ENCODE results near the gene ABCA7. TPM values are rescaled to one million over a fixed set of nuclear protein-coding genes. Genes with fewer than 3 reads are reported as not detected.

ABCA7 gene
- total RNA-seq, 2 experiments from 2014 or later, result 75.9 to 87.5 TPM

DNA sequence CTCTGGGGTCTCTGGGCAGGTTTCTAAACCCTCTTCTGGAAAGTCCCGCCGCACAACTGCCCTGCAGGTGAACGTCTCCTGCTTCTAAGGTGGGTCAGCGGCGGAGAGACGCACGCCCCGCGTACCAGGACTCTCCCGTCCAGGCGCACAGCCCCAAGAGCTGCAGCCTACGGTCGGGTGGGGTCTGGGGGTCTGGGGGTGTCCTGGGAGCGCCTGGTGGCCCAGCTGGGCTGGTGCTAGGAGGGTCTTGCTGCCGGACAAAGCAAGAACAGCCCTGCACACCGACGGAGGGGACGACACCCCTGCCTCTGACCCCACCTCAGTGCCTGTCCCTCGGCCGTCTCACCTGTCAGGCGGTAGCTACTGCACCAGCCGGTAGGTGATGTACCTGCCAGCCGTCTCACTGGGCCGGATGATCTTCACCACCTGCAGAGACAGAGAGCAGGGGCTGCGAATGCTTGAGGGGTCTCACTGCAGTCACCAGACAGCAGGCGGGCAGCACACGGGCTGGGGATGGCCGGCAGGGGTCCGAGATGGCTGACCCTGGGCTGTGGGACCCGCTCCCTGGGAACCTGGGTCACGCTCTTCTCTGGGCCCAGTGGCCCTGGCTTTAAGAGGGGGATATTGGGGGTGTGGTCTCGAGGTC is 49.3 kb downstream of the ABCA7 start:
- POLR2A ChIA-PET, result interaction anchor here (0.6 to 1.0 kb wide), 2 partner anchors 9 to 21 kb away, joined by 3 read pairs; no protein-coding TSS in a partner anchor
- Mint-ChIP-seq H3K4me3 (peak overlapping the region; percentile 22), H3K9me3 (no peaks in the 10 kb centered on the region), H3K27me3 (no peaks in the 10 kb centered on the region), H3K36me3 (ENCODE audit: low read depth) (peaks cover 39% of the 10 kb centered on the region), H3K27ac (peak overlapping the region; percentile 72), H3K4me1 (peaks cover 53% of the 10 kb centered on the region)
- no peak for DNase-seq
- CTCF ChIA-PET, result interaction anchor here (0.9 to 2.9 kb wide), 7 partner anchors 8 to 155 kb away, joined by 3 to 9 read pairs (median 3); partner anchors contain the start of gene ARHGAP45

DNA sequence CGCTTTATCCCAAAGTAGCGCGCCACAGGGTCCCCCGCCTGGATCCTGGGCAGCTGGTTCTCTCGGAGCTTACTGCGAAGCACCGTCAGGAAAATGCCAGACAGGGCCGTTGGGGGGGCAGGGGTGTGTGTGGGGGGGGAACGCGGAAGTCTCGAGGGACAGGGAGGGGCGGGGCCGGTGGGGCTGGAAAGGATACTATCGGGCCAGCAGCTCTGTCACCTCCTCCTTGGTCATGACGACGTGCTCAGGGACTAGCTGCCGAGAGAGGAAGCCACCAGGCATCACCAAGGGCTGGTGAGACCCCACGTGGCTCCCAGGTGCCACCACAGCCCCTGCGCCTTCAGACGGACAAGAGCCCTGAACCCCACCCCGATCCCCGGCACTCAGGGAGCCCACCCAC is 50.0 kb downstream of the ABCA7 start:
- CTCF ChIA-PET, result interaction anchor here (0.9 to 2.4 kb wide), 4 partner anchors 10 to 155 kb away, joined by 3 to 8 read pairs (median 4); partner anchors contain the start of gene ARHGAP45

GRCh38 chr19:1090731-1091543 is 51.0 kb downstream of the ABCA7 start:
- Mint-ChIP-seq H3K27me3 (no peaks in the 10 kb centered on the region), H3K4me3 (no peak overlapping the region), H3K9me3 (no peaks in the 10 kb centered on the region), H3K36me3 (ENCODE audit: low read depth) (peaks cover 25% of the 10 kb centered on the region), H3K27ac (no peak overlapping the region), H3K4me1 (peaks cover 50% of the 10 kb centered on the region)
- no peak for DNase-seq
- POLR2A ChIA-PET, result no interaction called here
- CTCF ChIA-PET, result interaction anchor here (1.0 to 1.9 kb wide), 3 partner anchors 11 to 26 kb away, joined by 3 to 6 read pairs (median 3); no protein-coding TSS in a partner anchor

More for the DNA sequence above, 50.0 kb downstream of the ABCA7 start:
- H3K4me3 Mint-ChIP-seq, result no peak overlapping the region
- H3K36me3 Mint-ChIP-seq (ENCODE audit: low read depth), result peaks cover 33% of the 10 kb centered on the region
- H3K9me3 Mint-ChIP-seq, result no peaks in the 10 kb centered on the region
- peaks cover 50% of the 10 kb centered on the region for H3K4me1 Mint-ChIP-seq
- H3K27me3 Mint-ChIP-seq, result no peaks in the 10 kb centered on the region
- H3K27ac Mint-ChIP-seq, result no peak overlapping the region
- no peak for DNase-seq
- POLR2A ChIA-PET, result interaction anchor here (0.6 kb wide), 1 partner anchor 22 kb away, joined by 3 read pairs; no protein-coding TSS in a partner anchor

DNA sequence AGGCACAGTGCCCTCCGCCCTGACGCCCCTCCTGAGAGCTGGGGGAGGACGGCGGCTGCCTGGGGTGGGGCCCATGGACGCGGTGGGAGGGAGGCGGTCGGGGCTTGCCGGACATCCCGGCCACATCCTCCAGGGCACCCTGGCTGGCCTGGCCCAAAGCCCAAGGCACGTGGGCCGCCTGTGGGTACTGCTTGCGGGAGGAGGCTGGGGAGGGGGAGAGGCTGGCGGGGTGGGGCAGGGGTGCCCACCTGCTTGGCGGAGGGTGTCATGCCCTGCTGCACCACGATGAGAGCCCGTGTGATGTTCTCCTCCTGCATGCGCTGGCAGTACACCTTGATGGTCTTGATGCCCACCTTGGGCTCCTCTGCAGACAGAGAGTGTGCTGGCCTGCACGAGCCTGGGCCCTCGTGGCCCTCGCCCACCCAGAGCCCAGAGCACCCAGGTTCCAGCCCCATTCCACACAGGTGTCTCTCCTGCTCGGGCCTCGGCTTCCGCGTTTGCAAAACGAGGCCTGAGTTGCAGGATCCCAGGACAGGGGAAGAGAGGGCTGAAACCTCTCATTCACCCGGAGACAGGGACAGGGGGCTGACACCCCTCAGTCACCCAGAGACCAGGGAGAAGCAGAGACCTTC is 51.8 kb downstream of the ABCA7 start:
- Mint-ChIP-seq H3K4me3 (no peak overlapping the region), H3K27me3 (no peaks in the 10 kb centered on the region), H3K9me3 (no peaks in the 10 kb centered on the region), H3K27ac (no peak overlapping the region), H3K36me3 (ENCODE audit: low read depth) (peaks cover 21% of the 10 kb centered on the region), H3K4me1 (peaks cover 51% of the 10 kb centered on the region)
- CTCF ChIA-PET, result interaction anchor here (1.1 kb wide), 1 partner anchor 11 kb away, joined by 3 read pairs; no protein-coding TSS in a partner anchor
- POLR2A ChIA-PET, result no interaction called here
- no peak for DNase-seq

DNA sequence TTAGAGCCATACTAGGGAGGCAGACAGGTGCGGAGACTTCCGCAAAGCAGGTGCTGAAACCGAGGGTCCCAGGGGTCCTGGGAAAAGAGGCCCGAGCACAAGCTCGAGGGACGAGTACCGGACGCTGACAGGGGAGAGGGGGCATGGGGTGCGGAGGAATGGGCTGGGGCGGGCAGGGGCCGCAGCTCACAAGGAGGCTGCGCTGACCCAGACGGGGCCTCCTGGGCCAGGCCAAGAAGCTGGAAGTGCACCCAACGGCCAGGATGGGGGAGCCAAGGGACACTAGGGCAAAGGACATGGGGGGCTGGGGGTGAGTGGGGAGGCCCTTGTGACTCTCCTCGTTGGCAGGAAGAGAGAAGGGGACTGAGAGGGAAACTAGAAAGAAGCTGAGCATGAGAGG is 53.4 kb downstream of the ABCA7 start:
- DNase-seq, result no peak
- ChIA-PET CTCF (interaction anchor here (0.8 to 2.2 kb wide), 6 partner anchors 28 to 151 kb away, joined by 3 to 8 read pairs (median 4); partner anchors contain the start of gene CNN2), POLR2A (no interaction called here)
- Mint-ChIP-seq H3K4me1 (peaks cover 46% of the 10 kb centered on the region), H3K36me3 (ENCODE audit: low read depth) (peaks cover 14% of the 10 kb centered on the region), H3K27me3 (no peaks in the 10 kb centered on the region), H3K27ac (peak overlapping the region; percentile 9), H3K4me3 (peak overlapping the region; percentile 92), H3K9me3 (no peaks in the 10 kb centered on the region)

DNA sequence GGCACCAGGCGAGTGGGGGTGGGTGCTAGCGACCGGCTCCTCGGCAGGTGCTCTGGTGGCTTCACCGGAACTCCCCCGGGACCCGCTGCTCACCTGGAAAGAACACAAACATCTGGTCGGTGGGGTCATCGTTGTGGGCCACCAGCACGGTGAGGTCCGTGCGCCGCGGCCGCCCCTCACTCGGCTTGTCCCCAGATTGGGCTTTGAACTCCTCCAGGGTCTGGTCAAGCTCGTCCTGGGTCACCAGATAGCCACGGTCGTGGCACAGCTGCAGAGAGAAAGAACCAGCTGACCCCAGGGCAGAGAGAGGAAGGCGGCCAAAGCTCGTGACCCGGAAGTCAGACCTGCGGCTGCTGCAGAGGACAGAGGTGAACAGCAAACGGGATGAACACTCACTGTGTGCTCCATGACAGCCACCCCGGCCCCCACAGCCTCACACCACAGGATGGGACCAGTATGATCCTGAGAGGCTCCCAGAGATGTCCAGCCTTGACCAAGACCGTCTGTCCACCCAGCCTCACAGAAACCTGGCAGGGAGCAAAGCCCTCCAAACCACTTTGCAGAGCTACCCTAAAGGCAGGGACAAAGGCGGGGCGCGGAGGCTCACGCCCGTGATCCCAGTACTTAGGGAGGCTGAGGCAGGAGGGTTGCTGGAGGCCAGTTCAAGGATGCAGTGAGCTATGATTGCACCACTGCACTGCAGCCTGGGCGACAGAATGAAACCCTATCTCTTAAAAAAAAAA is 54.1 kb downstream of the ABCA7 start:
- Mint-ChIP-seq H3K27ac (peak overlapping the region; percentile 71), H3K9me3 (peaks cover 3% of the 10 kb centered on the region), H3K4me1 (peaks cover 48% of the 10 kb centered on the region), H3K27me3 (no peaks in the 10 kb centered on the region), H3K36me3 (ENCODE audit: low read depth) (peaks cover 12% of the 10 kb centered on the region), H3K4me3 (peak overlapping the region; percentile 92)
- ChIA-PET POLR2A (no interaction called here), CTCF (interaction anchor here (0.8 to 2.2 kb wide), 9 partner anchors 18 to 1211 kb away, joined by 3 to 8 read pairs (median 3); partner anchors contain the start of gene CNN2)
- no peak for DNase-seq

- H3K4me3 Mint-ChIP-seq, result peak overlapping the region; percentile 92
- CTCF ChIA-PET, result interaction anchor here (0.7 to 2.2 kb wide), 8 partner anchors 14 to 1210 kb away, joined by 3 to 8 read pairs (median 4); partner anchors contain the start of gene CNN2
- H3K27me3 Mint-ChIP-seq, result no peaks in the 10 kb centered on the region
- H3K36me3 Mint-ChIP-seq (ENCODE audit: low read depth), result peaks cover 15% of the 10 kb centered on the region
- DNase-seq, result no peak
- H3K27ac Mint-ChIP-seq, result peak overlapping the region; percentile 71
- peaks cover 53% of the 10 kb centered on the region for H3K4me1 Mint-ChIP-seq
- peaks cover 5% of the 10 kb centered on the region for H3K9me3 Mint-ChIP-seq
- POLR2A ChIA-PET, result no interaction called here
These were observed 54.7 kb downstream of the ABCA7 start for GRCh38 chr19:1094655-1094977.

DNA sequence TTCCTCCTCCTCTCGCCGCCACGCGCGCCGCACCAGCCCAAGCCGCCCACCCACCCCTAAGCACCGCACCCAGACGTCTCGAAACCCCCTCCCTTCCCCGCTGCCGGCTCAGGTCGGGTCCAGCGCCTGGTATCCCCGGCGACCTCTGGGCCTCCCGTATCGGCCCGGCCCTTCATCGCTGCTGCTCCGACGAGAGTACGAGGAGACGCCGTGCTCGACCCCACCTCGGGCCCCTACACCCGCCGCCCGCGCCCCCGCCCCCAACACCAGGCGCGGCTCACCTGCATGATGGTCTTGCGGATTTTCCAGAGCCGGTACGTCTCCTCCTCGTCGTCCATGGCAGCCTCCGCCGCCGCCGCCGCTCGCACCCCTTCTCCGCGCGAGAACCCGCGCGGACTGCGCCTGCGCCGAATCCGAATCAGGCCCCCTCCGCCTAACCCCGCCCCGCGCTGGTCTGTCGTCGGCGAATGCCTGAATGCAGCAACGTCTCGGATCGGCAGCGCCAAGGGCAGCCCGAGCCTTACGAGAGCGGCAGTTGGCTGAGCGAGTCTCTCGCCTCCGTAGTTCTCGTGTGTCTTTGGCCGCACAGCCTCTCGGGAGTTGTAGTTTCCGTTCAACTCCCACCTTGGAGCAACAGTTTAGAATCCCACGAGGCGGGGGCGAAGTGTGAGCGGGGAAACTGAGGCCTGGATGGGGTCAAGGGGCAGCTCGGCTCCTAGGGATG is 55.2 kb downstream of the ABCA7 start, which contains the start of gene POLR2E:
POLR2E (minus strand) TSS at position 398 of the 724 bp plus-strand sequence; CDS start at position 338, 60 bp downstream.
- peaks cover 57% of the 10 kb centered on the region for H3K4me1 Mint-ChIP-seq
- no peaks in the 10 kb centered on the region for H3K27me3 Mint-ChIP-seq
- H3K36me3 Mint-ChIP-seq (ENCODE audit: low read depth), result peaks cover 20% of the 10 kb centered on the region

GRCh38 chr19:1097810-1098176 is 57.9 kb downstream of the ABCA7 start:
- peaks cover 71% of the 10 kb centered on the region for H3K4me1 Mint-ChIP-seq
- peaks cover 20% of the 10 kb centered on the region for H3K36me3 Mint-ChIP-seq (ENCODE audit: low read depth)
- CTCF ChIA-PET, result interaction anchor here (0.6 to 2.0 kb wide), 8 partner anchors 8 to 97 kb away, joined by 3 to 9 read pairs (median 4); no protein-coding TSS in a partner anchor
- POLR2A ChIA-PET, result no interaction called here
- DNase-seq, result no peak
- peak overlapping the region; percentile 76 for H3K27ac Mint-ChIP-seq
- no peak overlapping the region for H3K4me3 Mint-ChIP-seq
- no peaks in the 10 kb centered on the region for H3K27me3 Mint-ChIP-seq
- H3K9me3 Mint-ChIP-seq, result peaks cover 8% of the 10 kb centered on the region

More for the DNA sequence above, 55.2 kb downstream of the ABCA7 start, which contains the start of gene POLR2E:
- Mint-ChIP-seq H3K4me3 (peak within 1 kb of the TSS; percentile 92), H3K9me3 (peaks cover 8% of the 10 kb centered on the region), H3K27ac (peak within 1 kb of the TSS; percentile 87)
- peak; percentile 98 for DNase-seq
- CTCF ChIA-PET, result interaction anchor here (0.7 to 2.2 kb wide), 6 partner anchors 15 to 1210 kb away, joined by 3 to 8 read pairs (median 5); no protein-coding TSS in a partner anchor
- POLR2A ChIA-PET, result no interaction called here

- DNase-seq, result no peak
- Mint-ChIP-seq H3K9me3 (peaks cover 8% of the 10 kb centered on the region), H3K4me3 (no peak overlapping the region), H3K36me3 (ENCODE audit: low read depth) (peaks cover 15% of the 10 kb centered on the region), H3K27ac (peak overlapping the region; percentile 77), H3K4me1 (peaks cover 74% of the 10 kb centered on the region), H3K27me3 (no peaks in the 10 kb centered on the region)
- POLR2A ChIA-PET, result no interaction called here
- CTCF ChIA-PET, result interaction anchor here (0.6 to 2.0 kb wide), 8 partner anchors 8 to 96 kb away, joined by 3 to 9 read pairs (median 4); no protein-coding TSS in a partner anchor
These were observed 58.5 kb downstream of the ABCA7 start for GRCh38 chr19:1098177-1099051.

DNA sequence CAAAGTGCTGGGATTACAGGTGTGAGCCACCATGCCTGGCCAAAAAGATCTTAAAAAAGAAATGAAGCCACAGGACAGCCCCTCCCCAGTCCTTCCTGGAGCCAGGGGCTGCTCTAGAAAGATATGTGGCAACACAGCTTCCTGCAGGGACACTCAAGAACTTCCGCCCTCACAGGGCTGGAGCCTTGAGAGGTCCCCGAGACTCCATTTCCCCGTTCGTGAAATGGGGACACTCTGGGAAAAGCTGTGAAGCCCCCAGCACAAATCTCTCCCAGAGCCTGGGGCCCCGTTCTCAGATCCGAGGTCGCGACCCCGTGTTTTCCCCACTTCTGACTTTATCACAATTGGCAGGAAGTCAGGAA is 61.4 kb downstream of the ABCA7 start:
- H3K9me3 Mint-ChIP-seq, result peaks cover 8% of the 10 kb centered on the region
- no peak for DNase-seq
- H3K27me3 Mint-ChIP-seq, result no peaks in the 10 kb centered on the region
- peak overlapping the region; percentile 41 for H3K4me3 Mint-ChIP-seq
- ChIA-PET POLR2A (no interaction called here), CTCF (interaction anchor here (1.0 to 1.9 kb wide), 3 partner anchors 12 to 98 kb away, joined by 3 to 8 read pairs (median 3); no protein-coding TSS in a partner anchor)
- peak overlapping the region; percentile 85 for H3K27ac Mint-ChIP-seq
- peaks cover 10% of the 10 kb centered on the region for H3K36me3 Mint-ChIP-seq (ENCODE audit: low read depth)
- H3K4me1 Mint-ChIP-seq, result peaks cover 60% of the 10 kb centered on the region
